HG02763 (cell line): ENCODE data around the gene RCAN2.
"Not testable (repeated sequence)": the region's sequence is repeated elsewhere in the genome, so short reads cannot be mapped to it uniquely, and the experiment has no call there.

ENCODE experiments used
- ATAC-seq: cut with Tn5 transposase; IDR thresholded peaks from one replicate; pipeline ENCODE4 v1.9.1; 2021; ENCODE audit warnings: mild to moderate bottlenecking, moderate library complexity; ENCODE audit not compliant: unreplicated experiment

RCAN2 gene

DNA sequence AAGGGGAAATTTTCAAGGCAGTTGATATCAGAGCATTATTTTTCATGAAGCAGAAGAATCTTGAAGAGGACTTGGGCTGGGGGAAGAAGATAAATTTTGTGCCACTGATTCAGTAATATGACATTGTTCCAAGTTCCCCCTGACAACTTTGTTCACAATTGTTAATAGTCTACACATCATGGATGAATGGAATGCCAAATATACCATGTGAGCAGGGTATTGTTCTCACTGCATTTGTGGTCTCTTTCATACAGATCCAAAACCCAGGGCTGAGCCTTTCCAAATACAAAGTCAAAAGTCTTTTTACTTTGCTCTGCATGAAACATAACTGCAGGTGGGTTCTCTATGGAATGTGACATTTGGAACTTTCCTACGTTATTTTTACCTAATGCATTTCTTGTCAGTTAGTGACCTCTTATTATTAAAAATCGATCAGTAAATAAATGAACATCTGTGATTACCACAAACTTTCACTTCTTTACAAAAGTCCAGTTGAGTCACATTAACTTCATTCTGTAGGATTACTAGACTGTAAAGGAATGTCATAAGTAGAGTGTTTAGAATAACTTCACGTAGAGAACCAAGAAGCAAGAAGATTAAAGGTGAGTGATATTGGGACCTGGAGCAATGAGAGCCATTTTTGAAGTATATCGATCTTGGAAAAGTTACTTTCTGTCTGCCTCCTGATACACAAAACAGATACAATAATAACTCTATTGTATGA is 100.9 kb downstream of the RCAN2 start:
- no peak for ATAC-seq

DNA sequence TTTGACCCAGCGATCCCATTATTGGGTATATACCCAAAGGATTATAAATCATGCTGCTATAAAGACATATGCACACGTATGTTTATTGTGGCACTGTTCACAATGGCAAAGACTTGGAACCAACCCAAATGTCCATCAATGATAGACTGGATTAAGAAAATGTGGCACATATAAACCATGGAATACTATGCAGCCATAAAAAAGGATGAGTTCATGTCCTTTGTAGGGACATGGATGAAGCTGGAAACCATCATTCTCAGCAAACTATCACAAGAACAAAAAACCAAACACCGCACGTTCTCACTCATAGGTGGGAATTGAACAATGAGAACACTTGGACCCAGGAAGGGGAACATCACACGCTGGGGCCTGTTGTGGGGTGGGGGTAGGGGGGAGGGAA is 103.5 kb downstream of the RCAN2 start:
- not testable (repeated sequence) for ATAC-seq

DNA sequence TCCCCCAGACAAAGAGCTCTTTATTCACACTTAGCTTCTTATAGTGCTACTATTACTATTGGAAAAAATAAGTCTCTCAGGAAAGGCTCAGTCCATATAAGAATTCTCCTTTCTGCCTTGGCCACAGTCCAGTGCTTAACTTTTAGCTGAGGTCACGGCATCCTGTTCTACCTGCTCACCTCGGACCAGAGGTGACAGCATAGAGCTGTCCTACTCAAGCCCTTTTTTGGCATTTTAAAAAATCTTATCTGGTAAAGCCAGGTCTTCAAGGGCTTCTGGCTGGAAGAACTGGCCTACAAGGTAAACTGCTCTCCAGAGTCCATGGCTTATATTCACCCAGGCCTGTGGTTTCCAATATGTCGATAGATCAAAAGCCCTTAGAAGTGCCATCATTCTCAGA is 109.7 kb downstream of the RCAN2 start:
- no peak for ATAC-seq

DNA sequence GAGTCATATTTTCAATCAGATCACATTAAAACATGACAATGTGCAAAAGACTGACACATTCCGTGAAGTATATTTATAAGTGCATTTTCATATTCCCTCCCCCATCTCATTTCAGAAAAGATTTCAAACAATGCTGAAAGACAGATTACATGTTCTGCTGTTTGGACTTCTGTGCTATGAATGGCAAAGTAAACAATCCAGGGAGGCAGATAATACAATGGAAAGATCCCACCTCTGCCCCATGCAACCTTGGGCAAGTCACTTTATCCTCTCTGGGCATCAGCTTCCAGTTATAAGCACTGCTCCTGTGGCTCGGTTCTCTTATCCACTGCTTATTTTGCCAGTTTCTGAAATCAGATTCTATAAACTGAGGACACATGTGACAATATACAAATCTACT is 110.2 kb downstream of the RCAN2 start:
- ATAC-seq: no peak

- ATAC-seq: no peak
Observed at GRCh38 chr6:46380152-46380807, 111.0 kb downstream of the RCAN2 start.

DNA sequence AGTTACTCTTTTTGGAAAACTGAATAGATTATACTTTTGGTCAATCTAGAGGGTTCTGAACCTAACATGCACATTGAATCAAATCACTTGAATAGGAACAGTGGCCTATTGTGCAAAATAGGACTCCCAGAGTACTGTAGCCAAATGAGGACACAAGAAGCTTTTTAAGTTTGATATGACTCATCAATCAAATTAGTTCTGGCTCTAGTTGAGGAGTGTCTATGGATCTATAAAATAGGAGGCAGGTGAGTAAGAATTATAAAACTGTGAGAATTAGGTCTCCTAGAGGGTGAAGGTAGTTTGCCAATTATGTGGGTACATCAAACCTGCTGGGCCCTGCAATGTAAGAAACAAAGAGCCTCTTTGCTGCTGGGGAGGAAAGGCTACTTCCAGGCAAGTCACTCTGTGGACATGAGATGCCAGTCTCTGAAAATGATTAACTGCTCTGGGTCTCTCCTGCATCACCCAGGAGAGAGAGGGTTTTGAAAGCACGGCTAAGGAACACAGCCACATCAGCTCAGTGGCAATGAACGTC is 112.3 kb downstream of the RCAN2 start:
- no peak for ATAC-seq

DNA sequence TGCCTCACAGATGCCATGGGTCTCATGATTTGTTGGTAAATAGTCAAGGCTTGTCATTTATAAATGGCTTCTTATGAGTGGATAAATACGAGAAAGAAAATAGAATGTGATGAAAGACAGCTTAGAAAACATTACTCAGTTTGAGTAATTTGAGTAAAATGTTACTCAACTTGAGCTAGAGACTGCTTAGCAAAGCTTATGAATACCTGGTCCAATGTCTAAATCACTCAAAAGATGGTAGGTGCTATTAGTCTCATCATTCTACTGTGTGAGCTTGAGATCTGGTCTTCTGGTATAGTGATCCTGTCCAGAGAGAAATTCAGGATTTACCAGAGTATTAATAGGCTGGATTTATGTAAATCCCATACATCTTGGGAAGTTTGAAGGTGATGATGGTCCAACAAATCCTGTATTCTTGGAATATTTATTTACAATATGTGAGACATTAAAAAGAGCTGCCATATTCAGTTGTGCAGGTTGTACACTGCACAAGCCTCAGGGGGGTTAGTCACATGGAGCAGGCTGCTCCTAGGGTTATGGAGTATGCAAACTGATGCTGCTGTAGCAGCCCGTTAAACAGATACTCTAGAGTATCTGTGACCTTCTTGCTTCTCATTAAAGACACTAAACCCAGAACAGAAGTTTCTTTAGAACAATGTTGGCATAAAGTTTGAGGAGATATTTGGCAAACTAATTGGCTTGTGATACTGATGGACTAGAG is 112.9 kb downstream of the RCAN2 start:
- no peak for ATAC-seq

DNA sequence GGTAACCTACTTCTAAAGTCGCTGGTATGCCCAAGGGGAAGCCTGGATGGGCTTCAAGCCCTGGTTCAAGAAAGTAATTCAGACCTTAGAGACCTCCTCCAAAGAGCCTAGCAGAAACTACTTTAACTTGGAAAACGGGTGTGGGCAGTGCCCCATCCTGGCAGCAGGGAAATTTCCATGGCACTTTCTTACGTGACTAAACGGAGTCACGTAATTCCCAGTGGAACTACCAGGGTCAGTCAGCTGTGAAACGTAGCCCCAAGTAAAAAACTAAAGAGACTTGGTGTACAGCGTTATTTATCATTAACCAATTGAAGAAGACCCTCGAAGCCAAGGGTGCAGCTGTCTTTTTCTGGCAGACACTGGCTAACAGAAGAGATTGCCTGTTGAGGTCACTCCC is 114.0 kb downstream of the RCAN2 start:
- ATAC-seq: no peak

DNA sequence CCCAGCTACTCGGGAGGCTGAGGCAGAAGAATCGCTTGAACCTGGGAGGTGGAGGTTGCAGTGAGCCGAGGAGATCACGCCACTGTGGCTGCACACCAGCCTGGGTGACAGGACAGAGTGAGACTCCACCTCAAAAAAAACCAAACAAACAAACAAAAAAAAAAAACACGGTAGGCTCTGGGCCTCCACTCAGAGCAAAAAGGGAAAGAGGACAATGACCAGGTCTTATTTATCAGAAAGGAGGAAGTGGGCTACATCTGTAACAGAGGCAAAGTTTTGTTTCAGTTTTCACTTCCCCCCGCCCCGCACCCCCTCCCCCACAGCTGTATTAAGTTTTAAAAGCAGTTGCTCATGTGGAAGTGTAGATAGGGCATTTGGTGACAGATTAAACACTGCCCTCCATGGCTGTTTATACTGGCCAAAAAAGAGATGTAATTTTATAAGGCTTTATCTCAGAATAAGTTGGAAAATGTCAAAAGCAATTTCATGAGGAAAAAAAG is 114.6 kb downstream of the RCAN2 start:
- ATAC-seq: peak; percentile 93

DNA sequence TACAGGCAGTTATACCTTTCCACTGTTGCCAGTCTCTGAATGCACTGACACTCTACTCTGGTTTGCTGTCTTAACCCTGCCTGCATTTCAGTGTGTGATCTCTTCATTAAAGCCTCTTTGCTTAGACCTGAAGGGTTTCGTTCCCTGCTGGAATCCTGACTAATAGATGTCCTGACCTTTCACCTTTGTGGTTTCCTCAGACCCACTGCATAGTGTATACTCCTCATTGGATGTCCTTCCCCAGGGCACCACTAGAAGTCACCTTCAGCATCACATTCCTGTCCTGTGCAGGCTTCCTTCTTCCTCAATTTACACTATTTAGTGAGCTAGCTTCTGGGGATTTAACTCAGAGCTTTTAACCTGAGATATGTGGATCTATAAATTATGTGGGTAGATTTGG is 120.6 kb downstream of the RCAN2 start:
- no peak for ATAC-seq

- no peak for ATAC-seq
Observed at GRCh38 chr6:46368169-46368536, 123.1 kb downstream of the RCAN2 start.

DNA sequence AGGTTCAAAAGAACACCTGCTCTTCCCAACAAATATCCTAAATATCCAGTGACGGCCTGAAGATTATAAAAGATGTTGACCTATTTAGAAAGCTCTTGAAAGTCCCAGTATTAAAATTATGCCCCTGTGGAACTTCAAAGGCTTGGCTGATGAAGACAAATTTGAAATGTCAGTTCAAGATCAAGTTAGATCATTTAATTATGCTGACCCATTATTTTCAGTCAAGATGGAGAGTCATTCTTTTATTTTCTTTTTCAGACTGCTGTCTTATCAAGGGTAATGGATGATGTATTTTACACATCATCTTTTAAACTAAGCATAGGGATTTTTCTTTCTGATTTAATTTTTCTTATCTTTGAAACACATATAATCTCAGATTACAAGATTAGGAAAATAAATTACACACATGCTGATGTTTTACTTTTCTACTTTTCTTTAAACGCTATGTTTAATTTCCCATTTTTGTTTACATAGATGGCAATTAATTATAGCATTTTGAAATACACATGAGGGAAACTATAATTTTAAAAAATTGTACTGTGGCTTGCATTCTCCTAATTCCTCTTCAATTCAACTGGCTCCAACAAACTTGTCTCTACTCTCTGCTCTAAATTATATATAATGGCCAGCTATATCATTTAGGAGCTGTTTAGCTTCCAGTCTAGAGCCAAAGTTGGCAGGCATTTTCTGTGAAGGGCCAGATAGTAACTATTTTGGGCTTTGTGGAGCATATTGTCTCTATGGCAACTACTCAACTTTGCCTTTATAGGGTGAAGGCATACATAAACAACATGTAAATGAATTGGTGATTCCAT is 123.7 kb downstream of the RCAN2 start:
- ATAC-seq: no peak

DNA sequence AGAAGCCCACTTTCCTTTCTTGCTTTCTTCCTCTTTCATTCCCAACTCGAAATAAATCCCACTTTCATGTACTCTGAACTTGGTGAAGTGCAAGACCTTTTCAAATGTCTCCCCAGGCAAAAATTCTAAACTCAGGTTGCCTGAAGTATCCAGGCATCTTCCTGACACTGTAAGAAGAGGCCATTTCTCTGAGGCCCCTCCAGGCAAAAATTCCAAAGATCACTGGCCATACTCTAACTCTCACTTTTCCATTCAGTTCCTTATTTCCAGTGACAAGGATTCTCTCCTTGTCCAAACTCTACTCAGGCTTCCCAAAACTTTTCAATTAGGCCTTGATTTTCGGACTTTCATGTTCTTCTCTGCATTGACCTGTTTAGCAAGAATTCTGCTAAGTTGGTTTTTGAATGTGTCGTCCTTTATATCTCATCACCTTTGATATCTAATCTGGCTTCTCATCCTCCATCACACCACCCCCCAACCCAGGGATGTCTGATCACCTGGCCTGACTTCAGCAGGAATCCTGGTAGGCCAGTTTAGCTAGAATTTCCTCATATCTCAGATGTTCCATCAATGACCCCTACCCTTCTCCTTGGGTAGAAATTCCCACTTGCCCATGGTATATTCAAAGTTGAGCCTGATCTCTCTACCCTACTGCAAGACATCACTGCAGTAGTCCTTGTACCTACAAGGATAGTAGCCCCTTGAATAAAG is 124.9 kb downstream of the RCAN2 start:
- ATAC-seq: no peak

DNA sequence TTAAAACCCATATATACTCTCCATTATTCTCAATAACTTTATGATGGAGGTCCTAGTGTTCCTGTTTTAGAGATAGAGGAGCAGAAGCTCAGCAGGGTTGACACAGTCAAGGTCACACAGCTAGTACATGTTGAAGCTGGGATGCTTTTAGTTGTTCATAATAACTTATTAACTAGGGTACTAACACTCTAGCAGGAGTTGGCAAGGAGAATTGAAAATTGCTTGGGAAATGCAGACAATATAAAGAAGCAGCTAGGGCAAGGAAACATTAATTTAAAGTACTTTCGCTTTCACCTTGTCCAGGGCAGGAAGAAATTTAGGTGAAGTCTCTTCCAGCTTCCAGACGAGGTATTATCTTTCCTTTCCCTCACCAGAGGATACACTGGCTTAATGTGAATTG is 133.7 kb downstream of the RCAN2 start:
- ATAC-seq: no peak

DNA sequence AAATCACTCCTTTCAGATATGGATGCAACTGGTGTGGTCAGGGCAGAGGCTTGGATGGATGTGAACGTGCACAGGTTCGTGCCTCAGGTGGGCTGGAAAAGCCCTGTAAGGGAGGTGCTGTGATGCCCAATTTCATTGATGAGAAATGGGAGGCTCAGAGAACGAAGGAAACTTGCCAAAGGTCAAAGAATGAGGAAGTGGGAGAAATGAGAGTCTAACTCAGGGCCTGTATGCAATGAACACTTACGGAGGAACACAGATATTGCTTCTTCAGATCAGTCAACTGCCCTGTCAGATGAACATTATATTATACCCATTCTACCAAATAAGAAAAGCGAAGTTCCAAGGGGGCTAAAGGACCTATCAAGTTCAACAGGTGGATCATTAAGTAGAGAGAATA is 134.7 kb downstream of the RCAN2 start:
- no peak for ATAC-seq

GRCh38 chr6:46353528-46353927 is 137.7 kb downstream of the RCAN2 start:
- ATAC-seq: no peak

- ATAC-seq: no peak
Observed at GRCh38 chr6:46352541-46353268, 138.5 kb downstream of the RCAN2 start.

DNA sequence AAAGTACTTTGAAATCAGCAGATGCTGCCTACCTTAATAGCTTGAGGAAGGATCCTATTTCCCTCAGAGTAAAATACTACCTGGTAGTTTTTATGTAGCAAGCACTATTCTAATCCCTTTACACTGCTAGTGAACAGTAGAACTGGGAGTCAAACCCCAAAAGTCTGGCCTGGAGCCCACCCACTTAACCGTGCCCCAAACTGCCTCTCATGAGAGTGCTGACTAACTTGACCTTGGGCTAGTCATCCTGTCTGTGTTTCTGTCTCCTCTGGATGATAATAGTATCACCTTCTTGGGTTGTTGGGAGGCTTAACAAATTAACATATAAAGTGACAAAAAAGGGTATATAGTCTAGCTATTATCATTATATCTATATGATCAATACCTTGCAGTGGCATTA is 140.5 kb downstream of the RCAN2 start:
- ATAC-seq: no peak

- no peak for ATAC-seq
Observed at GRCh38 chr6:46347669-46348068, 143.6 kb downstream of the RCAN2 start.

- no peak for ATAC-seq
Observed at GRCh38 chr6:46340246-46340645, 151.0 kb downstream of the RCAN2 start.
